Keratinocyte (primary cell): Measurements from ENCODE around the gene NSG2. TPM values are rescaled to one million over a fixed set of nuclear protein-coding genes. Genes with fewer than 3 reads are reported as not detected.

ENCODE experiments used
- DNase-seq: peaks from one replicate; pipeline ENCODE4 v3.0.0-alpha.2; 2011; ENCODE audit warnings: low read depth, missing footprints, low spot score
- FAIRE-seq: peaks from 2 replicates; lab custom pipeline; 2011; peaks lifted over from hg19 to GRCh38; lab: Jason Lieb, UNC
- H2AFZ ChIP-seq: 2 replicates; pipeline ENCODE4 v1.6.0; 2012; ENCODE audit warnings: low read length, control low read depth, inconsistent platforms; ENCODE audit not compliant: control insufficient read depth
- H3K27ac ChIP-seq: 2 replicates; pipeline ENCODE4 v1.5.1; 2011; ENCODE audit warnings: low read length; ENCODE audit not compliant: control insufficient read depth, insufficient read depth
- H3K27me3 ChIP-seq: 3 replicates; pipeline ENCODE4 v1.6.0; 2011; ENCODE audit warnings: low read length; ENCODE audit not compliant: control insufficient read depth, insufficient read depth; ENCODE audit errors: extremely low read depth
- H3K36me3 ChIP-seq, 2 experiments: 2 replicates in 1 of 2; 3 replicates in 1 of 2; pipeline ENCODE4 v1.5.1; 2011; ENCODE audit warnings: low read length in 2 of 2, mild to moderate bottlenecking in 1 of 2; ENCODE audit not compliant: control insufficient read depth in 2 of 2, insufficient read depth in 2 of 2; ENCODE audit errors: extremely low read depth in 1 of 2
- H3K4me1 ChIP-seq: 3 replicates; pipeline ENCODE4 v1.5.1; 2011; ENCODE audit warnings: low read length; ENCODE audit not compliant: control insufficient read depth, insufficient read depth; ENCODE audit errors: extremely low read depth
- H3K4me2 ChIP-seq: 3 replicates; pipeline ENCODE4 v1.6.0; 2011; ENCODE audit warnings: low read depth, low read length; ENCODE audit not compliant: control insufficient read depth, insufficient read depth; ENCODE audit errors: extremely low read depth
- H3K4me3 ChIP-seq, 3 experiments: fragments of 200-600 bp in 1 of 3; sonication (generic) in 1 of 3; 2 replicates in 2 of 3; 3 replicates in 1 of 3; pipeline ENCODE4 v1.5.1; 2011 to 2016; ENCODE audit warnings: low read length in 3 of 3, mild to moderate bottlenecking in 3 of 3, control low read depth in 2 of 3, inconsistent platforms in 1 of 3, low read depth in 1 of 3, mixed read lengths in 1 of 3, mixed run types in 1 of 3, moderate library complexity in 1 of 3; ENCODE audit not compliant: control insufficient read depth in 2 of 3, insufficient read depth in 2 of 3; ENCODE audit errors: extremely low read depth in 1 of 3
- H3K79me2 ChIP-seq: 2 replicates; pipeline ENCODE4 v1.6.0; 2012; ENCODE audit warnings: low read length; ENCODE audit not compliant: control insufficient read depth, insufficient read depth
- H3K9ac ChIP-seq: 3 replicates; pipeline ENCODE4 v1.6.0; 2011; ENCODE audit warnings: low read length; ENCODE audit not compliant: control insufficient read depth, insufficient read depth; ENCODE audit errors: extremely low read depth
- H3K9me1 ChIP-seq: 3 replicates; pipeline ENCODE4 v1.6.0; 2011; ENCODE audit warnings: low read length; ENCODE audit not compliant: control insufficient read depth, insufficient read depth; ENCODE audit errors: extremely low read depth
- H3K9me3 ChIP-seq: 2 replicates; pipeline ENCODE4 v1.5.1; 2012; ENCODE audit warnings: low read depth, low read length; ENCODE audit not compliant: control insufficient read depth
- H4K20me1 ChIP-seq: 3 replicates; pipeline ENCODE4 v1.6.0; 2011; ENCODE audit warnings: low read length; ENCODE audit not compliant: control insufficient read depth, insufficient read depth; ENCODE audit errors: extremely low read depth
- EZH2 ChIP-seq: IDR thresholded peaks from one replicate; pipeline ENCODE4 v1.6.1; 2012; ENCODE audit warnings: inconsistent platforms, mild to moderate bottlenecking, low read length, moderate library complexity
- dilution Hi-C: fragments of 300-500 bp; cut with MboI; formaldehyde crosslinking; loops from one replicate; pipeline ENCODE4 v1.7.0; 2020; ENCODE audit warnings: low sequenced_read_pairs; ENCODE audit not compliant: extremely low pct_ligation_motif_present
- polyA plus RNA-seq, 5 experiments: library from polyadenylated mRNA; depleted of rRNA in 3 of 5; stranded (reverse) in 3 of 5; stranded (forward) in 1 of 5; unstranded in 1 of 5; fragments of >200 nt; gene quantifications; 1 replicate in 1 of 5; 2 replicates in 3 of 5; 3 replicates in 1 of 5; pipeline versions ENCODE4 v1.2.1 to v1.2.3, GENCODE V29; 2011 to 2012; ENCODE audit warnings: missing spikeins in 2 of 5, low read depth in 1 of 5, low replicate concordance in 1 of 5
- TF ChIP-seq, protein P1 (sequence below), 3 experiments: IDR thresholded peaks in 1 of 3; conservative IDR thresholded peaks in 1 of 3; optimal IDR thresholded peaks in 1 of 3; 2 replicates in 2 of 3; 3 replicates in 1 of 3; pipeline versions ENCODE3 to v1.5.1; 2011; ENCODE audit warnings: low read length in 3 of 3, mild to moderate bottlenecking in 3 of 3, moderate library complexity in 2 of 3, control low read depth in 1 of 3, inconsistent platforms in 1 of 3; ENCODE audit not compliant: insufficient read depth in 2 of 3; ENCODE audit errors: extremely low read depth in 1 of 3

The NSG2 gene
- polyA plus RNA-seq, 1 donor (not counting 4 experiments of a cell fraction or from before 2014, with no cell fraction given): not detected

DNA sequence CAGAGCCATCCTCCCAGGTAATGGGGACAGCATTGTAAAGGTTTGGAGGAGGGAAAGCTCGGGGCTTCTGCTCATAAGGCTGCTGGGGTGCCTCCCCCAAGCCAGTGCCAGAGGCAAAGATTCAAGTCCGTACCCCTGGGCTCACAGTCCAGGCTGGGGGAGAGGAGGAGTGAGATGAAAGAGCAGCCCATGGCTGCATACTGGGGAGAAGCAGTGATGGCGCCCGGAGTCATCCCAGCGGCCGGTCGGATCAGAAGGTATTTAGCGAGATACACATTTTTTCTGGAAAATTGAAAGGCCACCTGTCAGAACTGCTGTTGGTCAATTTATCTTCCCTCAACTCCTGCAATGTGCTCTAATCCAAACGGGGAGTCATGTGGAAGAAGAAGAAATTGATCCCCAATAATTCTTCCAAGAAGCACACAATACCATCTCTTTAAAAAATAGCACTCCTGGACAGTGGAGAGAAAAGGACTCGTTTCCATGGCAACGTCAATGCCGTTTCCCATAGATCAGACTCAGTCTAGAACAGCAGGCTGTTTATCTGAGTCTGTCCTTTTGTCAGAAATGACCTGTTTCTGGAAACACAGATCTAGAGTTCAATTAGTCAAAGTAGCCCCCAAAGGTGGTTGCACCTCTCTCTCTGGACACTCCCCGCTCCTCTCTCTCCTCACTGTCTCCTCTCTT is 65.9 kb downstream of the NSG2 start:
- H3K79me2 ChIP-seq: no peaks in the 10 kb centered on the region
- DNase-seq (no peak), FAIRE-seq (no peak)
- H3K27me3 ChIP-seq: no peaks in the 10 kb centered on the region
- no peak overlapping the region for H3K27ac ChIP-seq
- H3K36me3 ChIP-seq: no peaks in the 10 kb centered on the region
- no peak overlapping the region for H3K9ac ChIP-seq
- TF ChIP-seq, protein P1, sequence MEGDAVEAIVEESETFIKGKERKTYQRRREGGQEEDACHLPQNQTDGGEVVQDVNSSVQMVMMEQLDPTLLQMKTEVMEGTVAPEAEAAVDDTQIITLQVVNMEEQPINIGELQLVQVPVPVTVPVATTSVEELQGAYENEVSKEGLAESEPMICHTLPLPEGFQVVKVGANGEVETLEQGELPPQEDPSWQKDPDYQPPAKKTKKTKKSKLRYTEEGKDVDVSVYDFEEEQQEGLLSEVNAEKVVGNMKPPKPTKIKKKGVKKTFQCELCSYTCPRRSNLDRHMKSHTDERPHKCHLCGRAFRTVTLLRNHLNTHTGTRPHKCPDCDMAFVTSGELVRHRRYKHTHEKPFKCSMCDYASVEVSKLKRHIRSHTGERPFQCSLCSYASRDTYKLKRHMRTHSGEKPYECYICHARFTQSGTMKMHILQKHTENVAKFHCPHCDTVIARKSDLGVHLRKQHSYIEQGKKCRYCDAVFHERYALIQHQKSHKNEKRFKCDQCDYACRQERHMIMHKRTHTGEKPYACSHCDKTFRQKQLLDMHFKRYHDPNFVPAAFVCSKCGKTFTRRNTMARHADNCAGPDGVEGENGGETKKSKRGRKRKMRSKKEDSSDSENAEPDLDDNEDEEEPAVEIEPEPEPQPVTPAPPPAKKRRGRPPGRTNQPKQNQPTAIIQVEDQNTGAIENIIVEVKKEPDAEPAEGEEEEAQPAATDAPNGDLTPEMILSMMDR (optimal IDR thresholded peaks at IDR 0.05 in 1 of 3, IDR thresholded peaks at IDR 0.05 in 1 of 3, conservative IDR thresholded peaks at IDR 0.05 in 1 of 3; ENCODE audit: extremely low read depth in 1 of 3, insufficient read depth in 2 of 3, low read length in 3 of 3): no peak
- no peak for TF ChIP-seq EZH2
- no peaks in the 10 kb centered on the region for H3K9me1 ChIP-seq
- H3K4me3 ChIP-seq: no peak overlapping the region
- no peaks in the 10 kb centered on the region for H4K20me1 ChIP-seq
- no peak overlapping the region for H3K4me2 ChIP-seq
- H3K9me3 ChIP-seq: peaks cover 2% of the 10 kb centered on the region
- H2AFZ ChIP-seq: no peak overlapping the region
- dilution Hi-C loops: no loop called here
- H3K4me1 ChIP-seq: no peaks in the 10 kb centered on the region

DNA sequence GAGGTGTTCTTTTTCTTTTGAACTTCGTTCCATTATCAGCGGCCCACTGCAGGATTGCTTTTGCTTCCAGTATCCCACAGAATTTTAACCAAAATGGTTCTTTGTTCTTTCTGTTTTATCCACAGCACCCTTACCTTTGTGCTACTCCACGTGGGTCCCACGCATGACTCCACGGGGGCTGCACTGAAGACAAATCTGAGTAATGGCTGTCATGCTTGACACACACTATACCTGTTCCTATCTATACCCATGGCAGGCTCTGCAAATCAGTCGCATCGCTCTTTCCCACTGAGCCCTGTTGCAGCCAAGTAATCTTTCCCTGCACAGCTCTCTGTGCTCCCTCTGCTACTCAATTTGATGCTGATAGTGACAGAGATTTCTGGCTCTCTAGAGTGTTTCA is 69.7 kb downstream of the NSG2 start:
- Histone ChIP-seq H2AFZ (no peak overlapping the region), H3K9me1 (no peaks in the 10 kb centered on the region), H3K36me3 (no peaks in the 10 kb centered on the region), H3K9ac (no peak overlapping the region), H3K27me3 (no peaks in the 10 kb centered on the region), H3K27ac (no peak overlapping the region), H3K9me3 (no peaks in the 10 kb centered on the region), H4K20me1 (no peaks in the 10 kb centered on the region), H3K4me3 (no peak overlapping the region), H3K4me2 (no peak overlapping the region), H3K79me2 (no peaks in the 10 kb centered on the region), H3K4me1 (no peaks in the 10 kb centered on the region)
- TF ChIP-seq, protein P1 (optimal IDR thresholded peaks at IDR 0.05 in 1 of 3, IDR thresholded peaks at IDR 0.05 in 1 of 3, conservative IDR thresholded peaks at IDR 0.05 in 1 of 3; ENCODE audit: extremely low read depth in 1 of 3, insufficient read depth in 2 of 3, low read length in 3 of 3): no peak
- TF ChIP-seq EZH2: no peak
- dilution Hi-C loops: no loop called here
- FAIRE-seq: no peak
- no peak for DNase-seq
